ENCODE results near the gene MARCHF7.
"Not testable (repeated sequence)": the region's sequence is repeated elsewhere in the genome, so short reads cannot be mapped to it uniquely, and the experiment has no call there.

The MARCHF7 gene

GRCh38 chr2:159722580-159722979 is 10.3 kb downstream of the MARCHF7 start:
- DNase-seq = no peak

GRCh38 chr2:159724795-159725572 is 12.7 kb downstream of the MARCHF7 start:
- DNase-seq = not testable (repeated sequence)

- no peak for DNase-seq
Measured at GRCh38 chr2:159725713-159726112, 13.4 kb downstream of the MARCHF7 start.

- DNase-seq = no peak
Measured at GRCh38 chr2:159728629-159729028, 16.3 kb downstream of the MARCHF7 start.

GRCh38 chr2:159735648-159736047 is 23.3 kb downstream of the MARCHF7 start:
- no peak for DNase-seq

GRCh38 chr2:159736048-159736447 is 23.7 kb downstream of the MARCHF7 start:
- DNase-seq = no peak

- no peak for DNase-seq
Measured at GRCh38 chr2:159737292-159737916, 25.1 kb downstream of the MARCHF7 start.

- no peak for DNase-seq
Measured at GRCh38 chr2:159737917-159738296, 25.6 kb downstream of the MARCHF7 start.

- no peak for DNase-seq
Measured at GRCh38 chr2:159738509-159739390, 26.4 kb downstream of the MARCHF7 start.

GRCh38 chr2:159742846-159743245 is 30.5 kb downstream of the MARCHF7 start:
- DNase-seq = no peak

- no peak for DNase-seq
Measured at GRCh38 chr2:159744363-159744762, 32.1 kb downstream of the MARCHF7 start.

GRCh38 chr2:159745237-159745636 is 32.9 kb downstream of the MARCHF7 start:
- not testable (repeated sequence) for DNase-seq

GRCh38 chr2:159748089-159748488 is 35.8 kb downstream of the MARCHF7 start:
- DNase-seq = no peak

- DNase-seq = no peak
Measured at GRCh38 chr2:159750873-159751272, 38.6 kb downstream of the MARCHF7 start.

- DNase-seq = no peak
Measured at GRCh38 chr2:159753797-159754196, 41.5 kb downstream of the MARCHF7 start.

- no peak for DNase-seq
Measured at GRCh38 chr2:159755014-159755413, 42.7 kb downstream of the MARCHF7 start.

GRCh38 chr2:159755788-159756187 is 43.5 kb downstream of the MARCHF7 start:
- DNase-seq = peak in 1 of 2 experiments; percentile 20

GRCh38 chr2:159758239-159758638 is 45.9 kb downstream of the MARCHF7 start:
- no peak for DNase-seq

- DNase-seq = no peak
Measured at GRCh38 chr2:159758686-159759085, 46.4 kb downstream of the MARCHF7 start.

GRCh38 chr2:159759577-159759976 is 47.3 kb downstream of the MARCHF7 start:
- DNase-seq = no peak

- no peak for DNase-seq
Measured at GRCh38 chr2:159760326-159760725, 48.0 kb downstream of the MARCHF7 start.

GRCh38 chr2:159762075-159762474 is 49.8 kb downstream of the MARCHF7 start:
- no peak for DNase-seq
